HepG2 (cell line): Measurements from ENCODE around the gene ROMO1. TPM values are rescaled to one million over a fixed set of nuclear protein-coding genes. Genes with fewer than 3 reads are reported as not detected.

Experiments
- CHD2 ChIP-seq: IDR thresholded peaks from 2 replicates; pipeline ENCODE4 v1.6.1; 2011; ENCODE audit warnings: low read depth, low read length, improper control_type of control experiment
- CREB1 ChIP-seq, 2 experiments: fragments of 450-650 bp in 1 of 2; IDR thresholded peaks; 2 replicates each; pipeline ENCODE4 v1.6.1; 2016 to 2017; ENCODE audit warnings: control low read depth in 1 of 2, mild to moderate bottlenecking in 1 of 2, missing compliant biosample characterization in 1 of 2, missing genetic modification characterization in 1 of 2
- HNF4G ChIP-seq, 2 experiments: sonication (generic) in 1 of 2; formaldehyde crosslinking in 1 of 2; IDR thresholded peaks; 2 replicates each; pipeline versions ENCODE4 v1.4.0 to v1.6.1; 2011 to 2020; ENCODE audit warnings: borderline replicate concordance in 2 of 2, low read depth in 2 of 2, mild to moderate bottlenecking in 2 of 2, low read length in 1 of 2, missing genetic modification reagents in 1 of 2, moderate library complexity in 1 of 2
- KDM2A ChIP-seq: sonication (generic); formaldehyde crosslinking; IDR thresholded peaks from 2 replicates; pipeline ENCODE4 v1.4.0; 2020; ENCODE audit warnings: low read depth, missing genetic modification reagents, borderline replicate concordance
- KMT2A ChIP-seq: sonication (generic); formaldehyde crosslinking; IDR thresholded peaks from 2 replicates; pipeline ENCODE4 v1.4.0; 2020; ENCODE audit warnings: missing genetic modification reagents
- MEF2D ChIP-seq: sonication (generic); formaldehyde crosslinking; IDR thresholded peaks from 2 replicates; pipeline ENCODE4 v1.5.1; 2020; ENCODE audit warnings: mild to moderate bottlenecking, missing genetic modification reagents
- MIXL1 ChIP-seq: IDR thresholded peaks from 2 replicates; pipeline ENCODE4 v1.6.1; 2016
- MTA1 ChIP-seq: sonication (generic); formaldehyde crosslinking; IDR thresholded peaks from 2 replicates; pipeline ENCODE4 v1.4.0; 2020; ENCODE audit warnings: missing genetic modification reagents, mild to moderate bottlenecking, borderline replicate concordance
- NFAT5 ChIP-seq: sonication (generic); formaldehyde crosslinking; IDR thresholded peaks from 2 replicates; pipeline ENCODE4 v1.4.0; 2020; ENCODE audit warnings: missing genetic modification reagents
- NFYB ChIP-seq: sonication (generic); formaldehyde crosslinking; IDR thresholded peaks from 2 replicates; pipeline ENCODE4 v1.4.0; 2020; ENCODE audit warnings: missing genetic modification reagents
- PAWR ChIP-seq: sonication (generic); formaldehyde crosslinking; IDR thresholded peaks from 2 replicates; pipeline ENCODE4 v1.4.0; 2020; ENCODE audit warnings: missing genetic modification reagents, mild to moderate bottlenecking, borderline replicate concordance
- RAD51 ChIP-seq: fragments of 450-650 bp; IDR thresholded peaks from 2 replicates; pipeline ENCODE4 v1.6.1; 2016; ENCODE audit warnings: borderline replicate concordance
- SMARCC2 ChIP-seq: fragments of 450-650 bp; IDR thresholded peaks from 2 replicates; pipeline ENCODE4 v1.6.1; 2017; ENCODE audit warnings: antibody characterized with exemption, mild to moderate bottlenecking
- SP1 ChIP-seq, 2 experiments: fragments of 450-650 bp in 1 of 2; sonication (generic) in 1 of 2; formaldehyde crosslinking in 1 of 2; IDR thresholded peaks; 2 replicates each; pipeline versions ENCODE4 v1.4.0 to v1.6.1; 2016 to 2020; ENCODE audit warnings: missing genetic modification reagents in 1 of 2
- ZBTB7B ChIP-seq: sonication (generic); formaldehyde crosslinking; IDR thresholded peaks from 2 replicates; pipeline ENCODE4 v1.4.0; 2020; ENCODE audit warnings: missing genetic modification reagents
- ZFP90 ChIP-seq: sonication (generic); formaldehyde crosslinking; IDR thresholded peaks from 2 replicates; pipeline ENCODE4 v1.8.0; 2022; ENCODE audit warnings: missing genetic modification reagents, mild to moderate bottlenecking, inconsistent platforms, borderline replicate concordance
- ZNF260 ChIP-seq: sonication (generic); formaldehyde crosslinking; IDR thresholded peaks from 2 replicates; pipeline ENCODE4 v1.4.0; 2020; ENCODE audit warnings: missing genetic modification reagents, low read depth, mild to moderate bottlenecking, borderline replicate concordance
- ZNF30 ChIP-seq: sonication (generic); formaldehyde crosslinking; IDR thresholded peaks from 2 replicates; pipeline ENCODE4 v1.5.0; 2020; ENCODE audit warnings: mild to moderate bottlenecking, missing genetic modification reagents
- ZNF598 ChIP-seq: sonication (generic); formaldehyde crosslinking; IDR thresholded peaks from 2 replicates; pipeline ENCODE4 v1.5.1; 2020; ENCODE audit warnings: mild to moderate bottlenecking, missing genetic modification reagents, borderline replicate concordance
- ZNF674 ChIP-seq: sonication (generic); formaldehyde crosslinking; IDR thresholded peaks from 2 replicates; pipeline ENCODE4 v1.5.0; 2020; ENCODE audit warnings: low read depth, mild to moderate bottlenecking, missing genetic modification reagents
- ZNF703 ChIP-seq: sonication (generic); formaldehyde crosslinking; IDR thresholded peaks from 2 replicates; pipeline ENCODE4 v1.5.1; 2020; ENCODE audit warnings: missing genetic modification reagents, mild to moderate bottlenecking, moderate library complexity, borderline replicate concordance
- polyA plus RNA-seq, 8 experiments: library from polyadenylated mRNA; depleted of rRNA in 3 of 8; stranded (reverse) in 7 of 8; unstranded in 1 of 8; fragments of >200 nt; fragmentation: Illumina TruSeq in 4 of 8; extraction: Trizol in 4 of 8; gene quantifications; 2 replicates each; pipeline versions ENCODE4 v1.2.1 to v1.2.3, GENCODE V29; 2011 to 2016; ENCODE audit warnings: low read depth in 4 of 8, missing spikeins in 1 of 8, mixed read lengths in 1 of 8; ENCODE audit not compliant: insufficient read depth in 1 of 8
- total RNA-seq, 5 experiments: library from RNA; depleted of rRNA; stranded (reverse); fragments of >200 nt; fragmentation: Illumina TruSeq; extraction: Trizol; gene quantifications; 2 replicates each; pipeline ENCODE4 v1.2.3, GENCODE V29; 2016; ENCODE audit warnings: low read depth in 1 of 5
- TF ChIP-seq, protein P1 (sequence below): sonication (generic); formaldehyde crosslinking; IDR thresholded peaks from 2 replicates; pipeline ENCODE4 v1.4.0; 2020; ENCODE audit warnings: missing genetic modification reagents

ROMO1 gene
- total and polyA plus RNA-seq, 2 of the 13 experiments (the other 11 are each of a cell fraction or from before 2014, with no cell fraction given): 636 to 755 TPM

DNA sequence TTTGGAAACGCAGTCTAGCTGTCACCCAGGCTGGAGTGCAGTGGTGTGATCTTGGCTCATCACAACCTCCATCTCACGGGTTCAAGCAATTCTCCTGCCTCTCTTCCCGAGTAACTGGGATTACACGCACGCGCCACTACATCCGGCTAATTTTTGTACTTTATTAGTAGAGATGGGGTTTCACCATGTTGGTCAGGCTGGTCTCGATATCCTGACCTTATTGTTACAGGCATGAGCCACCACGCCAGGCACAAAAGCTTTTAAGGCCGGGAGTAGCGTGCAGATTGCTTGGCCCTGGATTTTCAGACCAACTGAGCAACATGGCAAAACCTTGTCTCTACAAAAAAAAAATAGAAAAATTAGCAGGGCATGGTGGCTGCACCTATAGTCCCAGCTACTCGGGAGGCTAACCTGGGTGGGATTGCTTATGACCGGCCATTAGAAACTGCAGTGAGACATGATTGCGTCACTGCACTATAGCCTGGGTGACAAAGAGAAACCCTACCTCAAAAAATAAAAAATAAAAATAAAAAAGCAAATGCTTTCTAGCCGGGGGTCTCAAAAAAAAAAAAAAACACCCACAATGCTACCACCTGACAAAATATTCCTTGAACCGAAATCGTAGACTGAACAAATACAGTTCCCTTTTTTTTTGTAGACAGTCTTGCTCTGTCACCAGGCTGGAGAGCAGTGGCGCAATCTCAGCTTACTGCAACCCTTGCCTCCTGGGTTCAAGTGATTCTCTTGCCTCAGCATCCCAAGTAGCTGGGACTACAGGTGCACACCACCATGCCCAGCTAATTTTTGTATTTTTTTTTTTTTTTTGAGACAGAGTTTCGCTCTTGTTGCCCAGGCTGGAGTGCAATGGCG, 27.9 kb downstream of the ROMO1 start (continued):
- TF ChIP-seq ZNF674 (CRISPR knock-in tag) (no peak), HNF4G (IDR thresholded peaks at IDR 0.05; ENCODE audit: borderline replicate concordance, low read depth, low read length) (no peak), HNF4G (CRISPR knock-in tag; IDR thresholded peaks at IDR 0.05; ENCODE audit: borderline replicate concordance, low read depth) (no peak), RAD51 (no peak), ZBTB7B (CRISPR knock-in tag) (no peak), ZNF598 (CRISPR knock-in tag) (no peak), MTA1 (no peak), NFAT5 (CRISPR knock-in tag) (no peak), ZFP90 (no peak), KMT2A (CRISPR knock-in tag) (0 out of 2 replicates have a peak, but pooled peaks have one; percentile 16), ZNF703 (CRISPR knock-in tag) (no peak), KDM2A (CRISPR knock-in tag) (no peak), CREB1 (IDR thresholded peaks at IDR 0.05) (no peak), CREB1 (CRISPR knock-in tag; IDR thresholded peaks at IDR 0.05) (no peak), ZNF30 (CRISPR knock-in tag) (no peak), CHD2 (no peak), SP1 (IDR thresholded peaks at IDR 0.05) (no peak), SP1 (CRISPR knock-in tag; IDR thresholded peaks at IDR 0.05) (no peak), MEF2D (CRISPR knock-in tag) (no peak), PAWR (CRISPR knock-in tag) (no peak), NFYB (CRISPR knock-in tag) (no peak), ZNF260 (no peak), MIXL1 (CRISPR knock-in tag) (no peak), SMARCC2 (no peak)
- TF ChIP-seq, protein P1, sequence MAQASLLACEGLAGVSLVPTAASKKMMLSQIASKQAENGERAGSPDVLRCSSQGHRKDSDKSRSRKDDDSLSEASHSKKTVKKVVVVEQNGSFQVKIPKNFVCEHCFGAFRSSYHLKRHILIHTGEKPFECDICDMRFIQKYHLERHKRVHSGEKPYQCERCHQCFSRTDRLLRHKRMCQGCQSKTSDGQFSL: no peak
